ENCODE results near the gene CIB1.

The CIB1 gene

DNA sequence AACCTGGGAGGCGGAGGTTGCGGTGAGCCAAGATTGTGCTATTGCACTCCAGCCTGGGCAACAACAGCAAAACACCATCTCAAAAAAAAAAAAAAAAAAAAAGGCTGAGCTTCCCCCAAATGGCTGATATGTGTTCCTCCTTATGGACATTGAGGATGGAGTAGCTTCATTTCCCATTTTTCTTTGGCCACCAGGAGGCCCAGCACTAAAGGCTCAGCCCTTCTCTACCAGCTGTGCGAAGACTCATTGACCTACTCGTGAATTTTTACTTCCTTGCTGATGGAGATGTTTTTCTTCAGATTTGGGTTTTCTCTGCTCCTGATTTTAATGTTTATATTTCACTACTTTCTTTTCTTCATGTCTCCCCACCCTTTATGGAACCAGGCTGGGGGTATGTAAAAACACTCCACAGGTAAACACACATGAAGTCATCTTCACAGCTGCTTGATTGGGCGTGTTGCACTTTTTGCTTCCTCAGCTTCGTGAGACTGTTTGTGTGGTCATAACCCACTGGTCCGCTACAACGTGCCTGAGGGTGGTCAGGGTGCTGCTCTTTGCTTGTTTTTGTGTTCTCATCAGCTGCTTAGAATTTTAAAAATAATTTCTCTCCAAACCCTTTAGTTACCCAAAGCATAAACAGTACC, 19.1 kb downstream of the CIB1 start:
- no peak for DNase-seq (ENCODE audit: low read depth)

DNA sequence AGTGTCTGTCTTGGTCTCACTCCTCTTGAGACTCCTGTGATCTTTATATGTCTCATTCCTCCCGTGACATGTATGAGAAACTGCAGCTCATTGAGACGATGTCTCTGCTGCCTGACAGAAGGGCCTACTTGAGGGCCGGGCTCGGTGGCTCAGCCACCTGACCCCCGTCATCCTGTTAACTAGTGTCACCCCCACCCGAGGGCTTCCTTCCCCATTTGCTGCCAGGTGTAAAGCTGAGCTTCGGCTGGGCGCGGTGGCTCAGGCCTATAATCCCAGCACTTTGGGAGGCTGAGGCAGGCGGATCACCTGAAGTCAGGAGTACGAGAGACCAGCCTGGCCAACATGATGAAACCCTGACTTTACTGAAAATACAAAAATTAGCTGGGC, 19.9 kb downstream of the CIB1 start:
- no peak for DNase-seq (ENCODE audit: low read depth)

DNA sequence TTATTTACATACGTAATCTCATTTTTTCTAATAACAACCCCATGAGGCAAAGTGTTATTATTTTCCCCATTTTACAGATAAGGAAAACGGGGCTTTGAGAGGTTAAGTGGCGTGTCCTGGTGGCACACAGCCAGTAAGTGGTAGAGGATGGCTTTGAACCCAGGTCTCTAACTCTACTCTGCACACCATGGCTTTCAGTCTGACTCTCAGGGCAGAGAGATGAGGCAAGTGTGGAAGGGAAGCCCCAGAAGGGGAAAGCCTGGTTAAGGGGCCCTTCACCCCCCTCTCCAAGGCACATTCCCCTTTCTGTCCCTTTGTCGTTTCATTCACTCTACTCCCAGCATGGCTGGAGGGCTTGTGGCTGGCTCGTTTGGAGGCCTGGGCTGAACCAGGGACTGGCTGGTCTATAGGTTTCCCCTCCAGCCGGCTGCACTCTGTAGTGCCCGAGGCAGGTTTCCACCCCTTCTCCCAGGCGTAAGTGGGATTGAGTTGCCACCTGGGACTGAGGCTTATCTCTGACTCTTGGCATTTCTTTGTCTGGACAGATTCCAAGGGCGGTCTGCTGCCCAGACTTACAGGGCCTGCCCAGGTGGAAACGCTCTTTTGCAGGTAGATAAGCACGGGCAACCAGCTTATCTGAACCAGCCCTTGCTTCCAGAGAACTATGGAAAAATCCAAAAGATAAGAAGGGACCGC, 20.5 kb downstream of the CIB1 start:
- DNase-seq (ENCODE audit: low read depth), result no peak

DNA sequence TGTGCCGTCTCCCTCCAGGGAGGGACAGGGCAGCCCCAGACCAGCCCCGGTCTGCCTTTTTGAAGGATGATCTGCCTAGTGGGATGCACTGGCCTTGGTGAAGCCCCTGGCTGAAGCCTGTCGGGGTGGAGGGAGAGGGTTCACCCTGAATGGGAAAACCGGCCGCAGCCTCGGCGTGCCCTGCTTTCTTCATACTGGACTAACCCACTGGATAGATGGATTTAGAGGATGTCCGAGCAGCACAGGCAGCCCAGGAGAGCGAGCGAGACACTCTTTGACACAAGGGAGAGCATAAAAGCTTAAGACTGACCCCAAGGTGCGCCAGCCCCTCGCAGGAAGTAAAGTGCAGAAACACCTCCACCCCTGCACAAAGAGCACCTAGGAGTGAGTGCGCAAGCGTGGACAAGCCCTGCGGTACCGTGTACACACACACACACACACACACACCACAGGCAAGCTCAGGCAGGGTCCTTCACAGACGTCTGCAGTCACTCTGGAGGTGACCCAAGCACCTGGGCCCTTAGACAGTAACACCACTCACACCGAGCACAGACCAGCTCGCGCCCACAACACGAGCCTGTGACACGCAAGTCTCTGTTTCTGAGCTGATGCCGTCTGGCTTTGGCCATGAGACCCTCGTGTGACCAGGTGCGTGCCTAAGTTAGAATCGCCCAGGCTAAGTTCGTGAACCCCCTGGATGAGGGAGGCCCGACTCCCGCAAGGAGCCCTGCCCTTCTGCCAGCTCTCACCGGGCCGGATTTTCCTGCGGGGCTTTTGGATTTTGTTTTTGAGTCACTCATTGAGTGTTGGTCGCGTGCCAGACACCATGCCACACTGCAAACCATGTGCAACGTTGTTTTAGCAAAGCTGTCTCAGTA, 21.3 kb downstream of the CIB1 start:
- no peak for DNase-seq (ENCODE audit: low read depth)

DNA sequence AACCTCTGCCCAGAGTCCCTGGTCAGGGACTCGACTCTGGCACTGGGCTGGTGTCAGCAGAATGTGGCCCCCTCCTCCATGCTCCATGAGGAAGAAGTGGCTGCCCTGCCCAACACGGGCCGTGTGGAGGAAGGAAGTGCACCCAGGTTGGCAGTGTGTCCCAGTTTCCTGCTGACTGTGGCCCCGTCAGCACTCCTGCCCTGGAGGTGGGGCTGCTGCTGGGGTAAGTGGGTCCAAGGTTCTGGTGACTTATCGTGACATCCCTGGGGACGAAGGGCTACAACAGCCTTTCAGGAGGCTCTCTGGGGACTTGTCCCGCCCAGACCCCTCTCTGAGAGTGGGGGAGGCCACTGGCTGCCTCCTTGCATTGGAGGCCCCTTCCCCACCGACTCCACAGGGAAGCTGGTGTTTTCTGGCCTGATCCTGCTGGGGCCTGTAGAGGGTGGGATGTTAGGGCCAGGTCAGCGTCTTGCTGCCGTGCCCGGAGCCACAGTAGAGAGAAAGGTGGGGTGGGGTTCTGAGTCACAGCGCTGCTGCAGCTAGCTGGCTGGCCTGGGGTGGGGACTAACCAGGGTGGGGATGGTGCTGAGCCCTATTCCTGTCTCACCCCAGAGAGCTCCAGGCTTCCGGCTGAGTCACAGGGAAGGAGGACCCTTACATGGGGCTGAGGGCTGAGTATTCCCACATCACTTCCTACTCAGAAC, 22.1 kb downstream of the CIB1 start:
- no peak for DNase-seq (ENCODE audit: low read depth)

DNA sequence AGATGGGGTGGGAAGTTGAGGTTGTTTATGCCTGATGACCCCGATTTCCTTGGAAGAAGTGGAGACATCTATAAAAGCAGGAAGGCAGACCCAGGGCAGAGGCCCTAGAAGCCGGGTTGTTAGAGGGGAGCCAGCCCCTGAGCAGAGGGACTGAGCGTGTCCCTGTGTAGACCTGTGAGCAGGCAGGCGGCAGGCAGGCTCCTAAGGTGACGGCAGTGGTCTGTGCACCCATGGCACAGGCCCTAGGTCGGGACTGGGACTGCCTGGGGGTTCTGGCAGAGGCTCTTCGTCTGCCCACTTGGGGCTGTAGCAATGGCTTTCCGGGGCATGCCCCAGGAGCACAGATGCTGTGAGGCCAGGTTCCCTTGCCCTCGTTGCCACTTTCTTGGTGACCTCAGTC, 22.7 kb downstream of the CIB1 start:
- no peak for DNase-seq (ENCODE audit: low read depth)

DNA sequence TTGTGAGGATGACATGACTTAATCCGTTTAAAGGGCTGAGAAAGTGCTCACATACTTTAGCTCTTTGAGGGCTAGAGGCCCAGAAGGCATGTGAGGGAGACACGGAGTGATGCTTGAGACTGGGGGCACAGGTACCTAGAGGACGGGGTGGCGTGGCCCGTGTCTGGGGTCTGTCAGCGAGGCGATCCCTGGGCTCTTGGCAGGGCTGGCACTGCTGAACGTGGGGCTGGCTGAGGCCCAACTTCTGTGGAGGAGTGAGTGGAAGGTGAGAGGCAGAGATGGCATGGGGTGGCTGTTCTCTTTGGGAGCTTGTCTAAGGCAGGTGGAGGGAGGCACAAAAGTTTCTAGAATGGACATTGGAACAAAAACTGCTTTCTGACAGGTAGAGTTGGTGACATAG, 23.1 kb downstream of the CIB1 start:
- DNase-seq (ENCODE audit: low read depth), result no peak

DNA sequence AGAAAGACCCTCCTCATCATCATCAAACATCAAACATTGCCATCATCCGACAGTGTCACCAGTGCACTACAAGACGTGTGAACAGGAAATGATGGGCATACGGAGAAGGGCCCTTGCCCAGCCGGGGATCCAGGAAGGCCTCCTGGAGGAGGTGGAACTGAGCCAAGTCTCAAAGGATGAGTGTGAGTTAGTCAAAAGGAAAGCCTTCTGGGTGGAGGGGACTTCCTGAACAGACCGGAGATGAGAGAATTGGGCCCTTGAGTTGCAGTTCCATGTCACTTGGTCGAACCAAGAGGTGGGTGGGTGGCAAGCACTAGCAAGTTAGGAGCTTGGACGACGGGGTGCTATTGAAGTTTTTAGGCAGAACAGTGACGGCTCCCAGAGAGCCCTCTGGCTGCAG, 24.1 kb downstream of the CIB1 start:
- DNase-seq (ENCODE audit: low read depth), result no peak

DNA sequence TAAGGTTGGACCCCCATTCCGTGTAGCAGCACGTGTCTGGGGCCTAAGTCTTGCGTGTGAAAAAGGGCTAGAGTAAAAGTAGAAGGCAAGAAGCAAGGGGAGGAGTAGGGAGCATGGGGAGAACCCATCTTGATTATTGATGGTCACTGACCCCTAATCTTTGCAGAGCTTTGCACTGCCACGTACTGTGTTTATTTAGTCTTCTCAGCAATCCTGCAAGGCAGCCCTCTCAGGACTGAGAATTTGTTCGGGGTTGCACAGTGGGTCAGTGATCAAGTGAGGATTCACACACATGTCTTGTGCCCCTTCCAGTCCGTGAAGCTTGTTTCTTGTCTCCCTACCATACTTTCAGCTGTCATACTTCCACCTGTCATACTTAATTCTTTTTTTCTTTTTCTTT, 25.4 kb downstream of the CIB1 start:
- DNase-seq (ENCODE audit: low read depth), result no peak

DNA sequence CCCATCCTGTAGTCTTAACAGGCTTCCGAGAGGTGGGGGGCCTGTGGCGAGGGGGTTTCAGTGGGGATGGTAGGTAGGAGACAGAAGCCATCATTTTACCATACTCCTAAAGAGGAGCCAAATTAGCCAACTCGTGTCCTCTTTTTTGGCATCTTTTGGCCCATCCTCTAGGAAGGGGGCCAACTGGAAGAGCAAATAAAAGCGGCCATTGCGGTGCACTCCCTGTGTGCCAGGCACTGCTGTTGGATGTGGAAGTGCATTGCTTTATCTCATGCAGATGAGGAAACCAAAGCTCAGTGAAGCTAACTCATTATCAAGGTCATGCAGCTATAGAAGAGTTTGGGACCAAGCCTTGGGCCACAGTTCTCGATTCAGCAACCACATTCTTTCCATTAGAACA, 26.5 kb downstream of the CIB1 start:
- no peak for DNase-seq (ENCODE audit: low read depth)

DNA sequence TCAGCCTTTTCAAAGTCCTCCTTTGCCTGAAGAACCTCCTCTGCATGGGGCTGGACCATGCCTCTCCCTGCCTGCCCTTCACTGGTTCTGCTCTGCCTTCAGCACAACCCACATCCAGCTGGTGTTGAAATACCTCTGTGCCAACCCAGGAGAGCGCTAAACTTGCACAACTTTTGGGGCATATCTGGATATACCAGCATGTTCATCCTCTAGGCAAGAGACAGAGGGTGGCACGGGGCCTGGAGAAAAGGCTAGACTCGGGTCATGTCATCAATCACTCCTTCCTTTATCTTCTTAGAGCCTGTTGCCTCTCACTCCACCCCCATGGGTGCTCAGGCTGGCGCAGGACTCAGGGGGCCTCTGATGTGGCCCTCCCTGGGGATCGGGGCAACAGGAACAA, 27.9 kb downstream of the CIB1 start:
- DNase-seq (ENCODE audit: low read depth), result no peak

DNA sequence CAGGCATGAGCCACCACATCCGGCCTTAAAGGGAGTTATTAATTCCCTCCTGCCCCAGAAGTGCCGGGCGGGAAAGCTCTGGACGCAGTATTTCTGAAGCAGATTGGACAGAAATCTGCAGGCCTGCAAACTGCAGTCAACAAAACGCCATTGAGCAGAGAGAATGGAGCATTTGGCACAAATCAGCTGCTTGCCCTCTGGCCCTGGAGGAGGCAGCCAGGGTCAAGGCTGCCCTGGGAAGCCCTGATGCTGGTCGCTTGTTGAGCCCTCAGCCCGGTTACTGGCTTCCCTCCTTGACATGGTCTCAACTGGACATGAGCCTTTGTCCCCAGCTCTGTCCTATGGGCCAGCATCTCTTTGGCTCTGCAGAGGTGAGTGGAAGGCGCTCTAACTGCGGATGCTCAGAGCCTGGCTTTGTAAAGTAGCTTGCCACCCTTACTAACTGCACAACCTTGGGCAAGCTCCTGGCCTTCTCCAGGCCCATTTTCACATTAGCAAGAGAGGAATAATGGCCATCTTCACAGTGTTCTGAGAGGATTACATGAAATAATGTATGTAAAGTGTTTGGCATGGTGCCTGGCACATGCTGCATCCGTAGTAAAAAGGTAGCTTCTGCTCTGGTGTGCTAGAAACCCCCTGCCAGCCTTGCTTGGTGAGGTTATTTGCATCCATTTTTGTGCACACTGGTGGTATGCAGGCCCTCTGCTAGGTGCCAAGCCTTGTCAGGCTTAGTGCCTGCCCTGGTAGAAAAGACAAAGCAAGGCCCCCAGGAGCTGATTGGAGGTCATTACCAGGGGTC, 28.5 kb downstream of the CIB1 start:
- DNase-seq (ENCODE audit: low read depth), result no peak

DNA sequence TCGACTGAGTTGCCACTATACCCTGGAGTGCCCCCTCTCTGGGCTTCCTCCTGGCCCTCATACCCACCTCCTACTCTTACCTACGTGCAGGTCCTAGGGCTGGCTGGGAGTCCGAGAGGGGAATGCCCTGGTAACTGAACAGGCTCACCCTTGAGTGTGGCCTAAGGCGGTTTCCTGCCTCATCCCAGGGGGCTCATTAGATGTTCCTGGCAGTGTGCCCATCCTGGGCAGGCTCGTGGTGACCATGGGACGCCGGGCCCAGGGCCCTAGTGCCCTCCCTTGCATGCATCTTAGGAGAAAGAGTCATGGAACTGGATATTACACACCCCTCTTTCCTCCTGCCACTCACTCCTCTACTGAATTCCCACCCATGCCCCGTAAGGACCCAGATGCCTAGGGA, 29.8 kb downstream of the CIB1 start:
- no peak for DNase-seq (ENCODE audit: low read depth)

DNA sequence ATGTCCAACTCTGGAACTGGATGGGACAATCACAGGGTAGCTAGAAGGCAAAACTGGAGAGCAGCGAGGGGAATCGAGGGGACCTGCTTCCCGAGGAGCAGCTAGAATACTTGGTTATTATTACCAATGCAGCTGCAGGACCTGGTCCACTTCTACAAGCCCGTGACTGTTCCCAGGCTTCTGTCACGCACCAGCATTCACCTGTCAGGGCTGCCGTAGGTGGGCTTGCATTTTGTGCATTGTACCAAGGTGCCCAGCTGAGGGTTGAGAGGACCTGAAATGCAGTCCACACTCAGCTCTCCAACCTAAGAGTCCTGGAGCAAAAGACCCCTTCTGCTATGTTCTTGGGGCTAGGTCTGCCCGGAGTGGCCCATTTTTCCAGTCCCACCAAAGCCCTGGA, 30.3 kb downstream of the CIB1 start:
- no peak for DNase-seq (ENCODE audit: low read depth)

DNA sequence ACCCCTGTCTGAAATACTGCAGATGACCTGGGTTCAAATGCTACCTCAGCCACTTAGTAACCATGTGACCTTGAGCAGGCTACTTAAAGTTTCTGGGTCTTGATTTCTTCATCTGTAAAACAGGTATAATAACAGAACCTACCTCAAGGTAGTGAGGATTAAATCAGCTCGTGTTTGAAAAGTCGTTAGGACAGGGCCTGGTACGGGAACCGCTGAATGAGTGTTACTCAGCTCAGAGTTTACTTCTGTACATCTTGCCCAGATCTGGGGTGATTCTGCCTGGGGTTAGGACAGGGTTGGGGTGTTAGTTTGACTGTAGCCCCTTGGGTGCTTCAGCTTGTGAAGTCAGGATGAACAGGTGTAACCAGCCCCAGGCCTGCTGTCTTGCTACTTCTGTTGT, 30.8 kb downstream of the CIB1 start:
- no peak for DNase-seq (ENCODE audit: low read depth)

DNA sequence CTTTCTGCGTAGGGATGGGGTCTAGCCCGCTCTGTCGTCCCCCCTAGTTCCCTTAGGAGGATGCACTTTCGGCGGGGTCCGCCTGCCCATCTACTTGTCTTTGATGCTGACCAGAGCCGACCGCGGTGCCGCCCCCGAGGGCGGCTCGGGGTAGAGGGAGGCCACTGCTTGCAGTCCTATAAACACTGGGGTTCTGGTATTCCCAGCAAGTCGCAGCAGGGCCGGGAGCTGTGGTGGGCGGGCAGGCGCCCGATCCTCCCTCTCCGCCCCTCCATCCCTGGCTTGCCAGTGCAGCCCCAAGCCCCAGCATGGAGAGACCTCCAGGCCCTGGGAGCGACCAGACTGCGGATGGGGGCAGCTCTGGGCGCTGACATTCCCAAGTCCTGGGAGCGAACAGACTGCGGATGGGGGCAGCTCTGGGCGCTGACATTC, 31.8 kb downstream of the CIB1 start:
- DNase-seq (ENCODE audit: low read depth), result no peak

DNA sequence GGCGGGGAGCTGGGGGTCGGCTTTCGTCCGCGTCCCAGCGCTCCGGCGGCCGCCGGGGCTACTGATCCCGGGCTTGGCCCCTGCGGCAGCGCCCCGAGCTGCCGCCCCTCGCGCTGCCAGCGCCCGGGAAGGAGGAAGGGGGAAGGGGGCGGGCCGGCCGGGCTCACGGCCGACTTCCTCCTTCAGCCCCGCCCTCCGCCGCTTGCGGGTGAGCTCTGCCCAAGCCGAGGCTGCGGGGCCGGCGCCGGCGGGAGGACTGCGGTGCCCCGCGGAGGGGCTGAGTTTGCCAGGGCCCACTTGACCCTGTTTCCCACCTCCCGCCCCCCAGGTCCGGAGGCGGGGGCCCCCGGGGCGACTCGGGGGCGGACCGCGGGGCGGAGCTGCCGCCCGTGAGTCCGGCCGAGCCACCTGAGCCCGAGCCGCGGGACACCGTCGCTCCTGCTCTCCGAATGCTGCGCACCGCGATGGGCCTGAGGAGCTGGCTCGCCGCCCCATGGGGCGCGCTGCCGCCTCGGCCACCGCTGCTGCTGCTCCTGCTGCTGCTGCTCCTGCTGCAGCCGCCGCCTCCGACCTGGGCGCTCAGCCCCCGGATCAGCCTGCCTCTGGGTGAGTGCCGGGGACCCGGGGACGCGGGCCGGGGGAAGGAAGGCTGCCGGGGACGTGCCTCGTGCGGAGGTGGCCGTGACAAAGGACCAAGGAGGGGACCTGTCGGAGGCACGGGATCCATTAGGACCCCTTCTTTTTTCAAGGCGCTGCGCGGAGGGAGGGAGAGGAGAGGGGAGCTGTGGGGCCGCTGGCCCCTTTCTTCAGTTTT, 32.4 kb downstream of the CIB1 start, which contains the start of gene SEMA4B:
Gene SEMA4B, plus strand, starts transcription at position 201 of the 814 bp plus-strand sequence. Its CDS starts 249 bp downstream, at position 450.
- DNase-seq (ENCODE audit: low read depth), result peak; percentile 56

DNA sequence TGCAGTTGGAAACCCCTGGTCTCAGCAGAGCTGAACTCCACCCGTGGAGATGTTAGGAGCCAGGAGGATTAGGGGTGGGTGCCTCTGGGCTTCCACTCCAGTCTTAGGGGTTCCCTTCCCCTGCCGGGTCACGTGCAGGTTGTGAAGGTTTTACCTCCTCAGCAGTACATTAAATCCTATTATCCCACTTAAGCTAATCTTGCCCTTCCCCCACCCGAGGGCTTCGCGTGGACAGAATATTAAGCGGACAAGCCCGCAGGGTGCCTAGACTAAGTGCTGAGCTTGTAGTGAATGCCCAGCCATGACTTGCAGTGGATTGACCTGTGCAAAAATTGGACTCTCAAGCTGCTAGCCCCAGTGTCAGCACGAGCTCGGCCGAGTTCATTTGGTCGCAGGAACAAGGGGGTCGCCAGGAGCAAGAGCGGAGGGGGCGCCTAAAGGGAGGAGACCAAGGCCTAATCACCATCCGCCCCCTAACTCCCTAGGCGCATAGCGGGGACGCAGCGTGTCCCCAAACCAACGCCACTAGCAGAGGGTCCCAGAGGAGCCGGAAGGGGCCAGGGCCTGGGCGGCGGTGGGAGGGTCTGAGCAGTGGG, 33.1 kb downstream of the CIB1 start:
- DNase-seq (ENCODE audit: low read depth), result no peak

DNA sequence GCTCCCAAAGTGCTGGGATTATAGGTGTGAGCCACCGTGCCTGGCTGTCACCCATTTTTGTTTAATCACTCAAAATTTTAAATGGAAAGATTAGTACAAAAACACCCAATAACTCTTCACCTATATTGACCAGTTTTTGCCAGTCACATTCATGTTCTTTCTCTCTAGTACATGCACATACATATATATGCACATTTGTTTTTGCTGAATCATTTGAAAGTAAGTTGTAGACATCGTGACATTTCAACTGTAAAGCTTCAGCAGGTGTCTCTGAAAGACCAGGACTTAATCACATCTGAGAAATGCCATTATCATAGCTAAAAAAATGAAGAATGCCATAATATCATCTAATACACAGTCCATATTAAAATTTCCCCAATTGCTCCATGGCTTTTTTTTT, 39.1 kb downstream of the CIB1 start:
- DNase-seq (ENCODE audit: low read depth), result no peak
